ENCODE results near the gene ADK. TPM values are rescaled to one million over a fixed set of nuclear protein-coding genes. Genes with fewer than 3 reads are reported as not detected.

Gene ADK
- total RNA-seq, 1 experiment from 2014 or later: 26.8 TPM

DNA sequence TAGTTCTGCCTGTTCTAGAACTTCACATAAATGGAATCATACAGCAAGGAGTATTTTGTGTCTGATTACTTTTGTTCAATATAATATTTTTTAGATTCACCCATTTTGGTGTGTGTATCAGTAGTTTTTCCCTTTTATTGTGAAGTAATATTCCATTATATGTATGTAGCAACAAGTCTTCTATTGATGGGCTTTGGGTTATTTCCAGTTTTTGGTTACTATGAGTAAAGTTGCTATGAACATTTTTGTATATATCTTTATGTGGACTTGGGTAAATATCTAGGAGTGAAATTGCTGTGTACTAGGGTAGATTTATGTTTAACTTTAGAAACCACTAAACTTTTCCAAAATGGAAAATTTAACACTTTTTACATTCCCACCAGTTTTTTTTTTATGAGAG, 35.7 kb downstream of the ADK start:
- no peak overlapping the region for H2AK5ac ChIP-seq (ENCODE audit: insufficient read length, low read length)
- no peak for DNase-seq
- no peak overlapping the region for H2BK5ac ChIP-seq (ENCODE audit: insufficient read length, low read length)
- H3T11ph ChIP-seq (ENCODE audit: low read length): no peak overlapping the region
- Mint-ChIP-seq H3K9me3 (no peaks in the 10 kb centered on the region), H3K27ac (no peak overlapping the region), H3K4me1 (peaks cover 14 to 17% of the 10 kb centered on the region in 2 experiments), H3K27me3 (ENCODE audit: low read depth) (no peaks in the 10 kb centered on the region), H3K36me3 (ENCODE audit: insufficient read depth in 1 of 3, low read depth in 3 of 3) (no peaks in the 10 kb centered on the region; a peak in 1 of 7 replicates), H3K4me3 (no peak overlapping the region)
- no peak overlapping the region for H4K8ac ChIP-seq (replicated peaks; ENCODE audit: insufficient read length, low read depth, low read length)
- no peak overlapping the region for H2AFZ ChIP-seq (ENCODE audit: low read length)
- no peak overlapping the region for H4K5ac ChIP-seq (ENCODE audit: insufficient read length, low read depth, low read length)
- H2BK20ac ChIP-seq (ENCODE audit: low read depth, low read length, poor library complexity, severe bottlenecking): no peak overlapping the region
- no peaks in the 10 kb centered on the region; the same call in 1 of the 2 replicates for H3K79me2 ChIP-seq (ENCODE audit: insufficient read depth, low read length)
- H4K91ac ChIP-seq (ENCODE audit: insufficient read length, low read depth, low read length): no peak overlapping the region
- H3K4me1 ChIP-seq (ENCODE audit: insufficient read depth, low read length): no peaks in the 10 kb centered on the region
- no peak overlapping the region for H2BK15ac ChIP-seq (ENCODE audit: low read depth, low read length)
- H3K18ac ChIP-seq (ENCODE audit: insufficient read length, low read depth, low read length): no peak overlapping the region
- no peak overlapping the region for H3K9ac ChIP-seq (ENCODE audit: extremely low read depth, insufficient read length, low read length)
- H3K4ac ChIP-seq (ENCODE audit: low read depth, low read length): no peak overlapping the region
- H3K9me3 ChIP-seq (ENCODE audit: control insufficient read depth, low read depth, low read length): no peaks in the 10 kb centered on the region
- no peak for TF ChIP-seq CTCF (conservative IDR thresholded peaks at IDR 0.05)
- H3K23me2 ChIP-seq (ENCODE audit: insufficient read length, low read depth, low read length, poor library complexity, severe bottlenecking): no peaks in the 10 kb centered on the region
- H3K23ac ChIP-seq (ENCODE audit: insufficient read length, low read depth, low read length): no peak overlapping the region
- H2BK120ac ChIP-seq (ENCODE audit: low read depth, low read length, poor library complexity, severe bottlenecking): no peak overlapping the region
- H4K20me1 ChIP-seq (ENCODE audit: control insufficient read depth, insufficient read depth, insufficient read length): no peaks in the 10 kb centered on the region
- no peaks in the 10 kb centered on the region for H3K27me3 ChIP-seq (ENCODE audit: insufficient read depth, low read length)
- H3K27ac ChIP-seq (ENCODE audit: insufficient read length, low read depth, low read length): no peak overlapping the region
- no peak overlapping the region for H3K4me2 ChIP-seq (ENCODE audit: insufficient read depth, insufficient read length, low read length)
- no peak overlapping the region for H3K56ac ChIP-seq (ENCODE audit: insufficient read length, low read depth, low read length)
- no peak overlapping the region for H3K14ac ChIP-seq (ENCODE audit: insufficient read depth, low read length)
- peaks cover 9% of the 10 kb centered on the region for H3K79me1 ChIP-seq (ENCODE audit: insufficient read depth, low read depth, low read length, poor library complexity, severe bottlenecking)
- no peak overlapping the region for H2BK12ac ChIP-seq (ENCODE audit: insufficient read length, low read depth, low read length)
